Common myeloid progenitor, CD34-positive (primary cell): Measurements from ENCODE around the gene CAAP1.
"Not testable (repeated sequence)": the region's sequence is repeated elsewhere in the genome, so short reads cannot be mapped to it uniquely, and the experiment has no call there.

Experiments
- CTCF ChIA-PET: fragments of 350-600 bp; sonication (Branson Sonifier 250); formaldehyde crosslinking; loops from one replicate; lab custom pipeline; 2021; ENCODE audit warnings: antibody characterized with exemption; lab: Charles Lee
- POLR2A ChIA-PET: fragments of 350-600 bp; sonication (Branson Sonifier 250); formaldehyde crosslinking; loops from one replicate; lab custom pipeline; 2021; ENCODE audit warnings: antibody characterized with exemption; lab: Charles Lee
- DNase-seq, 3 donors: peaks; one replicate each; pipeline versions ENCODE4 v3.0.0 to v3.0.0-alpha.2; 2013
- H3K27ac ChIP-seq, 2 experiments: 1 replicate in 1 of 2; 2 replicates in 1 of 2; pipeline ENCODE4 v1.7.0; 2013; ENCODE audit warnings: inconsistent platforms in 2 of 2, low read length in 2 of 2, mild to moderate bottlenecking in 2 of 2, low read depth in 1 of 2, moderate library complexity in 1 of 2; ENCODE audit not compliant: severe bottlenecking in 2 of 2, insufficient read depth in 1 of 2, poor library complexity in 1 of 2
- H3K27me3 ChIP-seq, 5 experiments: replicated peaks in 2 of 5; 1 replicate in 3 of 5; 2 replicates in 2 of 5; pipeline versions ENCODE4 v1.6.1 to v1.7.0; 2013; ENCODE audit warnings: low read length in 4 of 5, mild to moderate bottlenecking in 2 of 5, moderate library complexity in 2 of 5, inconsistent platforms in 1 of 5; ENCODE audit not compliant: insufficient read depth in 5 of 5, control insufficient read depth in 4 of 5
- H3K36me3 ChIP-seq, 4 experiments: 1 replicate in 2 of 4; 2 replicates in 2 of 4; pipeline versions ENCODE4 v1.6.1 to v1.7.0; 2013; ENCODE audit warnings: low read length in 3 of 4, control low read depth in 1 of 4, mild to moderate bottlenecking in 1 of 4; ENCODE audit not compliant: control insufficient read depth in 4 of 4, insufficient read depth in 4 of 4
- H3K4me1 ChIP-seq, 4 experiments: 1 replicate in 3 of 4; 2 replicates in 1 of 4; pipeline versions ENCODE4 v1.6.1 to v1.7.1; 2013; ENCODE audit warnings: low read length in 3 of 4, mild to moderate bottlenecking in 3 of 4, control low read depth in 1 of 4, inconsistent platforms in 1 of 4, moderate library complexity in 1 of 4; ENCODE audit not compliant: control insufficient read depth in 4 of 4, insufficient read depth in 4 of 4; ENCODE audit errors: control extremely low read depth in 1 of 4
- H3K4me3 ChIP-seq, 7 experiments: 1 replicate in 4 of 7; 2 replicates in 3 of 7; pipeline versions ENCODE4 v1.5.1 to v1.7.0; 2013; ENCODE audit warnings: mild to moderate bottlenecking in 7 of 7, low read length in 6 of 7, moderate library complexity in 6 of 7, inconsistent platforms in 2 of 7, low read depth in 2 of 7, control low read depth in 1 of 7; ENCODE audit not compliant: insufficient read depth in 4 of 7, control insufficient read depth in 1 of 7; ENCODE audit errors: extremely low read depth in 1 of 7
- H3K9me3 ChIP-seq, 5 experiments: 1 replicate in 4 of 5; 2 replicates in 1 of 5; pipeline versions ENCODE4 v1.6.1 to v1.7.1; 2013; ENCODE audit warnings: low read length in 4 of 5, mild to moderate bottlenecking in 2 of 5, inconsistent platforms in 1 of 5, low read depth in 1 of 5, moderate library complexity in 1 of 5; ENCODE audit not compliant: control insufficient read depth in 4 of 5, insufficient read depth in 2 of 5; ENCODE audit errors: control extremely low read depth in 1 of 5
- WGBS: methylation state at CpG from one replicate; pipeline ENCODE4 v1.1.5; 2013; ENCODE audit not compliant: insufficient coverage; 5-methylcytosine and 5-hydroxymethylcytosine counted together

Gene CAAP1

DNA sequence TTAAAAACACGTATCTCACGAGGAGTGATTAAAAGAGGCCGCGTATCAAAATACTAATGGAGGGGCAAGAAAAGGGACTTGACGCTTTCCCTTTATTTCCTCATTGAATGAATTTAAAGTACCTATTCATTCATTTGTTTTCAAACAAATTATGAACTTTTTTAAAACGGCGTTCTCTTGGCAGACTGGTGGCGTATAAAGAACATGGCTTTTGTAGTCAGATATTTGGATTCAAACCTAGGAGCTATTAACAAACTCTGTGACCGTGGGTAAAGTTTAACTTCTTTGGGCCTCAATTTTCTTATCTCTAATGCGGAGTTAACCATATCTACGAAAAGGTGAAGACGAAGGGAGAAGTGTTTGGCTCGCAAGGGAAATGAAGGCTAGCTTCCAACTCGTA lies 876 bp downstream of the CAAP1 start:
- Histone ChIP-seq H3K36me3 (peaks cover 0 to 4% (median 1%) of the 10 kb centered on the region in 4 experiments), H3K27ac (peak overlapping the region; percentile 90 to 95), H3K4me3 (peak overlapping the region in 6 of 7 experiments; percentile 89 to 100 (median 98)), H3K9me3 (peaks cover 0 to 6% (median 2%) of the 10 kb centered on the region in 5 experiments), H3K27me3 (no peaks in the 10 kb centered on the region), H3K4me1 (peaks cover 5 to 32% (median 18%) of the 10 kb centered on the region in 4 experiments)
- DNase-seq = no peak
- 0% methylated on average over 11 of the region's 14 CpGs for WGBS
- ChIA-PET POLR2A (interaction anchor here (1.1 kb wide), 1 partner anchor 64 kb away, joined by 4 read pairs; the partner anchor contains the start of gene IFT74), CTCF (interaction anchor here (1.0 to 1.7 kb wide), 5 partner anchors 30 to 281 kb away, joined by 3 to 5 read pairs (median 3); partner anchors contain the start of gene IFT74)

DNA sequence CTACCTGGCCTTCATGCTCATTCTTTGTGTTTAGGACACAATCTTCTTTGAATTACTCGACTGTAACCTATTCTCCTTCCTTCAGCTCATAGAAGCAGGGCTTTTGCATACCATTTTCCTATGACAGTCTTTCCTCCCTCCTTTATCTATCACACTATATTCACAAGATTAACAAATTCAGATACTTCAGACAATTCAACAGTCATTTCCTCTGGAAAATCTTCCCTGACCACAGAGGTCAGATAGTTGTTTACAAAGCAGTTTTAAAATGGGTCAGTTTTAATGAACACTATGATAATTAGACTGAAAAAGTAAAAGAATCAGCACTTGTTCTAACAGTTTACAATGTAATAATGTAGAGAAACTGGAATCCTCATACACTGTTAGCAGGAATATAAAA lies 4.3 kb downstream of the CAAP1 start:
- POLR2A ChIA-PET = no interaction called here
- CTCF ChIA-PET = interaction anchor here (1.1 to 1.5 kb wide), 3 partner anchors 9 to 17 kb away, joined by 3 read pairs; no protein-coding TSS in a partner anchor
- peaks cover 3 to 28% (median 16%) of the 10 kb centered on the region in 4 experiments for H3K4me1 ChIP-seq

DNA sequence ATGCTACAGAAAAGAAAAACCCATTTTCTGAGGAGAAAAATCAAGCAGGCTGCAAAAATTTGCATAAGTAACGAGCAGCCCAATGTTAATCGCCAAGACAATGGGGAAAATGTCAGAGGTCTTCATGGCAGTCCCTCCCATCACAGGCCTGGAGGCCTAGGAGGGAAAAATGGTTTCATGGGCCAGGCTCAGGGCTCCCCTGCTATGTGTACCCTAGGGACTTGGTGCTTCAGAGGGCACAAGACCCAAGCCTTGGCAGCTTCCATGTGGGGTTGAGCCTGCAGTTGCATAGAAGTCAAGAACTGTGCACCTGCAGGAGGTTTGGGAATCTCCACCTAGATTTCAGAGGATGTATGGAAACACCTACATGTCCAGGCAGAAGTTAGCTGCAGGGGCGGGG lies 10.4 kb downstream of the CAAP1 start:
- no peak for DNase-seq
- ChIA-PET CTCF (no interaction called here), POLR2A (no interaction called here)
- H3K4me3 ChIP-seq = no peak overlapping the region
- WGBS = 100% methylated on average over 3 of the region's 3 CpGs
- peaks cover 3 to 23% (median 10%) of the 10 kb centered on the region in 5 experiments for H3K9me3 ChIP-seq
- H3K27me3 ChIP-seq = no peaks in the 10 kb centered on the region
- H3K4me1 ChIP-seq = no peaks in the 10 kb centered on the region
- no peak overlapping the region for H3K27ac ChIP-seq
- peaks cover 23 to 72% (median 40%) of the 10 kb centered on the region in 4 experiments for H3K36me3 ChIP-seq

More for the DNA sequence above, 4.3 kb downstream of the CAAP1 start:
- 92% methylated on average over 1 of the region's 1 CpG for WGBS
- Histone ChIP-seq H3K27me3 (no peaks in the 10 kb centered on the region), H3K9me3 (peaks cover 0 to 2% (median 0%) of the 10 kb centered on the region in 5 experiments), H3K4me3 (peak overlapping the region in 1 of 7 experiments; percentile 3), H3K27ac (no peak overlapping the region), H3K36me3 (peaks cover 1 to 19% (median 12%) of the 10 kb centered on the region in 4 experiments)
- no peak for DNase-seq

DNA sequence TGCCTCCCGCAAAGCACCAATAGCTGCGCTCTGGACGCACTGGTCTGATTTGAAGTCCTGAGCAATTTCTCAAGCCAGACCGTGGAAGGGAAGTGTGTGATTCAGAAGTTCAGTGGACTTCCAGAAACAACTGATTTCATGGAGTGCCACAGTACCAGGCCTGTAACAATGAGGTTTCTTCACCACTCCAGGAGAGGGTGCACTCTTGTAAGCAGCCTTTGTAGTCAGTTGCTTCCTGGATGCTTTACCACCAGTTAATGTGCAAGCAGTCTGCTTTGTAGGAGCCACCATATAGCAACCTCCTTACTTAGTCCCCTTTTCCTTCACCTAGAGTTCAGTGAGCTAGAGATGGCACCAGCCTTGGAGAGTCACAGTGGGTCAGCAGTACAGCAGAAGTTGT lies 12.3 kb downstream of the CAAP1 start:
- H3K9me3 ChIP-seq = peaks cover 3 to 23% (median 10%) of the 10 kb centered on the region in 5 experiments
- no peaks in the 10 kb centered on the region for H3K27me3 ChIP-seq
- POLR2A ChIA-PET = interaction anchor here (0.6 kb wide), 1 partner anchor 9 kb away, joined by 4 read pairs; no protein-coding TSS in a partner anchor
- no peaks in the 10 kb centered on the region for H3K4me1 ChIP-seq
- WGBS = 100% methylated on average over 4 of the region's 4 CpGs
- H3K4me3 ChIP-seq = no peak overlapping the region
- no peak overlapping the region for H3K27ac ChIP-seq
- H3K36me3 ChIP-seq = peaks cover 19 to 67% (median 40%) of the 10 kb centered on the region in 4 experiments
- CTCF ChIA-PET = no interaction called here
- no peak for DNase-seq

DNA sequence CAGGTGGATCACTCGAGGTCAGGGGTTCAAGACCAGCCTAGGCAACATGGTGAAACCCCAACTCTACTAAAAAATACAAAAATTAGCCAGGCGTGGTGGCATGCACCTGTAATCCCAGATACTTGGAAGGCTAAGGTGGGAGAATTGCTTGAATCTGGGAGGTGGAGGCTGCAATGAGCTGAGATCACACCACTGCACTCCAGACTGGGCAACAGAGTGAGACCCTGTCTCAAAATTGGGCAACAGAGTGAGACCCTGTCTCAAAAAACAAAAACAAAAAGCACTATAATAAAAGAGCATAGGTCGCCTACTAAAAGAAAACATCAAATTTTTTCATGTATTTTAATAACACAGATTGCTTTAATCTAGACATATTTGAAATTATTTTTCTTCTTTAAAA lies 17.4 kb downstream of the CAAP1 start:
- H3K27me3 ChIP-seq, H3K9me3 ChIP-seq, POLR2A ChIA-PET, H3K4me1 ChIP-seq, DNase-seq, H3K4me3 ChIP-seq, H3K27ac ChIP-seq: not testable (repeated sequence)
- CTCF ChIA-PET = interaction anchor here (1.2 to 1.3 kb wide), 2 partner anchors 23 to 147 kb away, joined by 3 to 4 read pairs; no protein-coding TSS in a partner anchor
- WGBS = 100% methylated on average over 1 of the region's 3 CpGs
- H3K36me3 ChIP-seq = peaks cover 5 to 24% (median 10%) of the 10 kb centered on the region in 4 experiments

DNA sequence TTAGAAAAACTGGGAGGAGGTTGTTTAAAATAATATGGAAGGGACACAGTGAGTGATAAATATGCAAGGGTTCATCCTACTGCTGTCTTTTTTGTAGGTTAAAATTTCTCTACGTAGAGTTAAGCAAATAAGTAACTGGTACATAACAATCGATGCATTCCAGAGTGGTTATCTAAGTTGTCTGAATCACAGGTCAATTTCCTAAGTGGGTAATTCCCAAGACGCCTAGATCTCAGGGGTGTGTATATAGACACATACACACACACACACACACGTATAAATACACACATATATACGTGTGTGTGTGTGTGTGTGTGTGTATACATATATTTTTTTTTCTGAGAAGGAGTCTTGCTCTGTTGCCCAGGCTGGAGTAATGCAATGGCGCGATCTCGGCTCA lies 22.3 kb downstream of the CAAP1 start:
- Histone ChIP-seq H3K36me3 (peaks cover 0 to 9% (median 6%) of the 10 kb centered on the region in 4 experiments), H3K4me3 (no peak overlapping the region), H3K4me1 (no peaks in the 10 kb centered on the region), H3K27ac (no peak overlapping the region), H3K9me3 (no peaks in the 10 kb centered on the region), H3K27me3 (no peaks in the 10 kb centered on the region)
- DNase-seq = no peak
- CTCF ChIA-PET = no interaction called here
- POLR2A ChIA-PET = no interaction called here
- no CpG with 5 or more reads among the region's 8 CpGs for WGBS

DNA sequence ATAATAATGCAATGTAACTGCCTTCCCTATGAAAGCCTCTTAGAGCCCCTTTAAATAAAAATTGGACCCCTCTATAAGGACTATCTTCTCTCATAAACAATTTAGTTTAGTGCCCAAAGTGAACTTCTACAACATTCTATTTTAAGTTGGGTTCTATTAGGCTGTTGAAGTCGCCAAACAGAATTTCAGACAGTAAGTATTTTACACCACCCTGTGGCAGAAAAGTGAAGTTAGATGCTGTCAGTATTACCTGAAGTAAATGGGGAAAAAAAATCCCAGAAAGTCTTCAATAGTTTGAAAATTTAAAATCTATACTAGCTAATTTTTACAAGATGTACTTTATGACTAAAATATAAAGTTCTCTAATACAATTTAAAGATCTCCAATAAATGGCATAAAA lies 29.5 kb downstream of the CAAP1 start:
- Histone ChIP-seq H3K4me1 (no peaks in the 10 kb centered on the region), H3K36me3 (peaks cover 0 to 21% (median 12%) of the 10 kb centered on the region in 4 experiments), H3K27ac (no peak overlapping the region), H3K27me3 (no peaks in the 10 kb centered on the region), H3K4me3 (no peak overlapping the region), H3K9me3 (no peaks in the 10 kb centered on the region)
- ChIA-PET POLR2A (no interaction called here), CTCF (no interaction called here)
- DNase-seq = peak in 2 of 3 donors; percentile 15 to 19
- WGBS = no CpG with 5 or more reads among the region's 1 CpG
